ENCODE measurements around the gene CHID1.

The CHID1 gene

DNA sequence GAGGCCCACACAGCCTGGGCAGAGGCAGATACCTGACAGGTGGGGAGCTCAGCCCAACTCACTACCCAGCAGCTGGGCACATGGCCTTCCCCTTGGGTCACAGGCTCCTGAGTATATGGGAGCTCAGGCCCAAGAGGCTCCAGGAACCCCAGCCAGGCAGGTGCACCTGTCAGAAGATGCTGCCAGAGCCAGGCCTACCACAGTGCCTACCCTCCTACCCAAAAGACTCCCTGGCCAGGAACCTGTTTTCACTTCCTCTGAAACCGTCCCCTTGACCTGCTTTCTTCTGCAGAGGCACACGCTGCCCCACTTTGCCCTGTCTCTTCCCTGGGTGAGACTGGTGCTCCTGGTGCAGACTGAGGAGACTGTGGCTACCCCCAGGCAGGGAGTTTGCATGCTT, 2.9 kb downstream of the CHID1 start:
- no peak for DNase-seq

GRCh38 chr11:905952-906351, 4.7 kb downstream of the CHID1 start:
- no peak for DNase-seq

GRCh38 chr11:904380-904779, 6.2 kb downstream of the CHID1 start:
- no peak for DNase-seq

GRCh38 chr11:901452-902061, 9.1 kb downstream of the CHID1 start:
- DNase-seq = no peak

GRCh38 chr11:900545-900944, 10.1 kb downstream of the CHID1 start:
- no peak for DNase-seq

GRCh38 chr11:899724-900123, 10.9 kb downstream of the CHID1 start:
- no peak for DNase-seq

GRCh38 chr11:898540-899190, 11.9 kb downstream of the CHID1 start:
- DNase-seq = no peak

DNA sequence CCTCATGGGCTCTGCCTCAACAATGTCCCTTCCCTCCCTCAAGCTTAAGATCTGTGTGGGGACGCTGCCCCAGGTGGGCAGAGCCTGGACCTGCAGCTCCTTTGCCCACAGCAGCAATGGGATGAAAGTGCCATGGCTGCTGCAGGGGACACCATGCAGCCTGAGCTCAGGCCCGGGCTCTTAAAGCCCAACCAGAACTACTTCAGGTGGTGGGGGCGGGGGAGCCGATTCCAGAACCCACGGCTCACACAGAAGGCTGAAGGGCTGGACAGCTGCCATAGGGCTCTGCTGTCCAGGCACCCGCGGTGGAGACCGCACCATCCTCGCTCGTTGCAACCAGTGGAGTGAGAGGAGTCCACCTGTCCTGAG, 12.5 kb downstream of the CHID1 start:
- DNase-seq = peak; percentile 1

DNA sequence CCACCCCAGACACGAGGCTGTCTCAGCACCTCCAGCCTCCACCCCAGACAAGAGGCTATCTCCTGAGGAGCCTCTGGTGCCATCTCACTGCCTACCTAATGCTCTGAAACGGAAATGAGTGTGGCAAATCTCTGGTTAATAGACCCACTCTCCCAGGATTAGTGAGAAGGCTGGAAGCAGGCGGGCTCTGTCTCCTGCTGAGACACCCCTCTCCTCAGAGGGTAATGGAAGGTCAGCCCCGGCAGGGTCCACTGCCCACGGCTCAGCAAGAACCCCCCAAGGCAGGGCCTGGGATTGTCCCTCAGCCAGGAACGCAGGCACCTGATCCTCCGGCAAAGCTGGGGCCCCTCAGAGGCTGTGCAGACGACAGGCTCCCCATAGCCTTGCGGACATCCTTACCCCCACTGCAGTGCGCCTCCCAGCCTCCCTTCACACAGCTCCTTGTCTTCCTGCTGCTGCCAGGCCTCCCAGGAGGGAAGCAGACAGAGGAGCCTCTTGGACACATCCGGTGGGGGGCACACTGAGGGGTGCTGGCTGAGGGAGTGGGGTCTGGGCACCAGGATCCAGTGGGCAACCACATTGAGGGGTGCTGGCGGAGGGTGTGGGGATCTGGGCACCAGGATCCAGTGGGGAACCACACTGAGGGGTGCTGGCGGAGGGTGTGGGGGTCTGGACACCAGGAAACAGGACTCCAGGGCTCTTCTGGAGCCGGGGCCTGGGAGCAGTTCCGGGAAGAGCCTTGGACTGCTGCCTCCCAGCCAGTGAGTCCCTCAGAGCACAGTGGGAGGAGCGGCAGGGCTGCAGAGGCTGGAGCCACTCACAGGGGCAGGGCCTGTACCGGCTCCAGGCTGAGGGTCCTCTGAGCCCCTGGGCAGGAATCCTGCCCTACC, 13.1 kb downstream of the CHID1 start:
- no peak for DNase-seq

DNA sequence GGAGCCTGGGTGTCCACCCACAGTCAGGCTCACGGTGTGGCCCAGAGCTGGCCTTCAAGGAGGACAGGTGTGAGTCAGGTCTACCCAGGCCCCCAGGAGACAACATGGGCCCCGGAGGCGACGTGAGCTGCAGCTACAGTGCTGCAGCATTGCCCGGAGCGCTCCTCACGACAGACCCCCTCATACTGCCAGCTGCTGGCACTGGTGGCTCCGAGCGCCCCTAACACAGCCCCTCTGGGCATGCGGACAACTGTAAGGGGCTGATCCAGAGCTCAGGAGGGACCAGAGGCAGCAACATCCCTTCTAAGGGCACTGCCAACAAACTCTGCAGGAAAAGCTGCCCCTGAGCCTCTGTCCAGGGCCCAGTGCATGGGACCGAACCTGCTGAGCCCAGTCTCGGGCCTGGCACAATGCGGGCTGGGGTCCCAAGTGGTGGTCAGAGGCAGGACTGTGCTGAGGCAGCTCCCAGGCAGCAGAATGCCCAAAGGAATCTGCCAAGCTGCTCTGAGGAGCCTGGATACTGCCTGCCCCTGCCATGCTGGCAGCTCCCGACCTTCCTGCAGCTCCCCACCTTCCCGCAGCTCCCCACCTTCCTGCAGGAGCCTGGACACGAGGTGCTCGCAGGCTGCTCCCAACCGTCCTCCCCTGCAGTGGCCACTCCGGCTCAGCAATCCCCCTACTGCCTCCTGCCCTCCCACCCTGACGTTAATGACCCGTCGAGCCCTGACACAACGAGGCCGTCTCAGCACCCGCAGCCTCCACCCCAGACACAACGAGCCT, 15.1 kb downstream of the CHID1 start:
- DNase-seq = no peak

DNA sequence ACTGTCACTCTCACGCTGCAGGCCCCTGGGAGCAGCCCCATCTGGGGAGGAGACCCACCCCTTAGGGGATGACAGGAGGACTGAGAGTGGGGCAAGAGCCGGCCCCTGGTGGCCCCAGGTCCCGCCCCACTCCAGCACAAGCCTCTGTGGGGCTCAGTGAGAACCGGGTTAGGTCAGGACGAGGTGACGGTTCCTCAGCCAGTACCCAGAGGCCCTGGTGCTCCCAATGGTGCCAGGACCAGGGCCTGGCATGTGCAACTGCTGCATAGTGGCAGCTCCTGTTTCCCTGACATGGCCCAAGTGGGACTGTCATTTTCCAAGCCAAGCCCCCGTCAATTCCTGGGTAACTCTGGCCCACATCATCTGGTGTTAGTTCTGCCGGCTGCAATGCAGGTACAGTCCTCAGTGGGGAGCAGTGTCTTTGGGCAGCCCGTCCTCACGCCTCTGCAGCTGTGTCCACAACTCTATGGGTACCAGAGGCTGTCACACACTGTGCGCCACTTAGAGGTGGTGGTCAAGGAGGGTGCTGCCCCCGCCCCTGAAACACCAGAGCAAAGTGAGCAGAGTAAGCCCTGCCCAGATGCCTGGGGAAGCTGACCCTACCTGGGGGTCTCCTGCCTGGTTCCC, 15.9 kb downstream of the CHID1 start:
- no peak for DNase-seq

GRCh38 chr11:893008-893654, 17.5 kb downstream of the CHID1 start:
- DNase-seq = no peak

GRCh38 chr11:890794-891540, 19.6 kb downstream of the CHID1 start:
- DNase-seq = no peak

DNA sequence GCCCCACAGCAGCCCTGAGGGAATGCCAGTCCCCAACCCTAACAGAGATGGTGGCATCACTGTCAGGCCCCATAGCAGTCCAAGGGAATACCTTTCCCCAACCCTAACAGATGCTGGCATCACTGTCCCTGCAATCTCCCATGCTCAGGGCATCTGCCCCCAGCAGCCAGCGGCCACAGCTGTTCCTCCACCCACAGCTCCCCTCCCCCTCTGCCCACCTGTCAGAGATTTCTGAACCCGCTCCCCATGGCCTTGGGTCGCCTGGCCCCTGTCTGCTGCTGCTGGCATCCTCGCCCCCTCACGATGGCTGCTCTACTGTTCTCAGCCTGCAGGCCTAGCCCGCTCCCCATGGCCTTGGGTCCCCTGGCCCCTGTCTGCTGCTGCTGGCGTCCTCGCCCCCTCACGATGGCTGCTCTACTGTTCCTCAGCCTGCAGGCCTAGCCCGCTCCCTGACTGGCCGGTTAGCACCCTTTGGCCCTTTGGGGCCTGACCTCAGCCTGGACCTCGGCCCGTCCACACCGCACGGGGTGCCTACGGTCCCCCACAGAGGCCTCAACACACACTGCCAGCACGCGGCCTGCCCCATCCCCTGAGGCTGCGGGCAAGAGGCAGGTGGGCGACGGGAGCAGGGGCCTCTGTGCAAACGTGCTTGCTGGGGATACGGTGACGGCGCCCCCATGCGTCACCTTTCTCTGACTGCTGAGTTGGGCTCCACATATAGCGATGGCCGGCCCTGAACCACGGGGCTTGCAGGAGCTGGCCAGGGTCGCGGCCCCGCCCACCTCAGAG, 20.7 kb downstream of the CHID1 start:
- DNase-seq = no peak

GRCh38 chr11:889257-889656, 21.4 kb downstream of the CHID1 start:
- DNase-seq = no peak

- DNase-seq = no peak
Measured at GRCh38 chr11:888310-889212, 22.0 kb downstream of the CHID1 start.

DNA sequence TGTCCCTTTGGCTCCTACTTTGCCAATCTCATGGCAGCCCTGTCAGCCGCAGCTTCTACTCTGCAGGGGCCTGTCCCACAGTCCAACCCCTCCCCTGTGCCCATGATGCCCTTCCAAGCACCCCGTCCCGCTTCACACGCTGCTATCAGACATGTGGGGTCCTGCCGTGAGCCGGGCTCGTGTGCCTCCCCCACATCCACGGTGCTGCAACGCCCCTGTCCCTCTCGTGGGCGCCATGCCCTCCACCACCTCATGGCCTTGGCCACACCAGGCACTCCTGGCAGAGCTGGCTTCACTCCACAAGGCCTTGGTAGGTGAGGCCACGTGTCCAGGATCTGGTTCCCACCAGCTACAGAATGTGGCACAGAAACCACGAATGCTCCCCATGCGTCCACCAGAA, 23.0 kb downstream of the CHID1 start:
- DNase-seq = no peak

DNA sequence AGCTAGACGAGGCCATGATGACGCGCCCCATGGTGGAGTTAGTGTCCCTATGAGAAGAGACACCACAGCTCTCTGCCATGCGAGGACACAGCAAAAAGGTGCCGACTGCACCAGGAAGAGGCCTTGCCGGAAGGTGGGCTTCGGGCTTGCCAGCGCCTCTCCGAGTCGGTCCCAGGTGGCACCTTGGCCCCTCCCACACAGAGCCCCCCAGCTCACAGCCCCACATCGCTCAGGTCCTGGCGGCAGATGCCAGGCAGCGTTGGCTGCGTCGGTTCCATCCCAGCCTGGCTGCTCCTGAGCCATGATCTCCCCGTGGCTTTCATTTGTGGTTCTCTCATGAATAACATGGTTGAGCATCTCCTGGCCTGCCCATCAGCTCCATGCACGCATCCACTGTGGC, 24.0 kb downstream of the CHID1 start:
- no peak for DNase-seq

- no peak for DNase-seq
Measured at GRCh38 chr11:884578-885070, 26.0 kb downstream of the CHID1 start.

Data from NCI-H1105 treated with DMSO at 0.1 percent for 48 hours (cell line).